UCSD-AML1 (cell line): ENCODE measurements around the gene NR1H4.
"Not testable (repeated sequence)": the region's sequence is repeated elsewhere in the genome, so short reads cannot be mapped to it uniquely, and the experiment has no call there.

ENCODE experiments used
- DNase-seq: peaks from one replicate; lab custom pipeline; 2025; ENCODE audit not compliant: unreplicated experiment; lab: John Stamatoyannopoulos, UW

The NR1H4 gene

GRCh38 chr12:100512692-100513091 lies 39.0 kb downstream of the NR1H4 start:
- no peak for DNase-seq

DNA sequence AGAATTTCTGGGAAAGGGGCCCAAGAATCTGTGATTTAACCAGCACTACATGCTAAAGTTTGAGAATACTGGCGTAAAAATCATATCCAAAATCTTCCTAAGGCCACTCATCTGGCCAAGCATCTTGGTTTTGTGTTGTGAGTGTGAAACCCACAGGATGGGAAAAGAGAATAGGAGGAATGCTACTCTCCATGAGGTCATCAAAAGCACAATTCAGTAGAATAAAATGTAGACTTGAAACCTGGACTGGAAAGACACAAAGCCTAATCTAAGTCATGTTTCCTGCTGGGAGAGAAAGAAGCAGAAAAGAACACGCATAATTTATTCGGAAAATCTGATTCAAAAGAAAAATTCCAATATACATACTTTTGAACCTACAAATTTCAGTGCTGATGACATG lies 42.3 kb downstream of the NR1H4 start:
- no peak for DNase-seq

DNA sequence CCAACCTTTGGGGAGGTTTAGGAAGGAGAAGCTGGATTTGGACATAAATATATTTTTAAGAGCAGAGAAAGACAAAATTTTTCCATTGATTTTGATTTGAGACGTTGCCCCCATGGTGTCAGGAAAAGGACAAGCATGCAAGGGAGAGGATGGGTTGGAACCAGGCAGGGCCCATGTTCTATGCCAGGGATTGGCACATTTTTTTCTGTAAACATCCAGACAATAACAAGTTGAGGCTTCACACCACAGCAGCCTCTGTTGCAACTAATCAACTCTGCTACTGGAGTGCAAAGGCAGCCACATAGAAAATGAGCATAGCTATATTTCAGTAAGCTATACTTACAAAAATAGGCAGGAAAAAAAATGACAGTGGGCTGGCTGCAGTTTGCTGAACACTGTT lies 44.7 kb downstream of the NR1H4 start:
- DNase-seq, result no peak

GRCh38 chr12:100520048-100520769 lies 46.5 kb downstream of the NR1H4 start:
- DNase-seq, result no peak

DNA sequence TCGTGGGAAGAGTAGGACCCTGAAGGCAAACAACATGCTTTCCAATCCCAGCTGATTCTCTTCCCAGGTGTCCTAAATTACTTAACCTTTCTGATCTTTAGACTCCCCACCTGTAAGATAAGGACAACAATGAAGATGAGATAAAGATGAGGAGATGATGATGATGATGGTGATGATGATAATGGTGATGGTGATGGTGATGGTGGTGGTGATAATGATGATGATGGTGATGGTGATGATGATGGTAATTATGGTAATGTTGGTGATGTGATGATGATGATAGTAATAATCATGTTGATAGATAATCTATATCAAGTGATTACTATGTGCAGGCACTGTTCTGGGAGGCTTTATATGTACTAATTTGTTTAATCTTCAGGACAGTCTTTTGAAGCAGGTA lies 48.3 kb downstream of the NR1H4 start:
- DNase-seq, result no peak

- no peak for DNase-seq
Observed at GRCh38 chr12:100528034-100528433, 54.4 kb downstream of the NR1H4 start.

GRCh38 chr12:100528471-100529127 lies 54.9 kb downstream of the NR1H4 start:
- DNase-seq, result no peak

DNA sequence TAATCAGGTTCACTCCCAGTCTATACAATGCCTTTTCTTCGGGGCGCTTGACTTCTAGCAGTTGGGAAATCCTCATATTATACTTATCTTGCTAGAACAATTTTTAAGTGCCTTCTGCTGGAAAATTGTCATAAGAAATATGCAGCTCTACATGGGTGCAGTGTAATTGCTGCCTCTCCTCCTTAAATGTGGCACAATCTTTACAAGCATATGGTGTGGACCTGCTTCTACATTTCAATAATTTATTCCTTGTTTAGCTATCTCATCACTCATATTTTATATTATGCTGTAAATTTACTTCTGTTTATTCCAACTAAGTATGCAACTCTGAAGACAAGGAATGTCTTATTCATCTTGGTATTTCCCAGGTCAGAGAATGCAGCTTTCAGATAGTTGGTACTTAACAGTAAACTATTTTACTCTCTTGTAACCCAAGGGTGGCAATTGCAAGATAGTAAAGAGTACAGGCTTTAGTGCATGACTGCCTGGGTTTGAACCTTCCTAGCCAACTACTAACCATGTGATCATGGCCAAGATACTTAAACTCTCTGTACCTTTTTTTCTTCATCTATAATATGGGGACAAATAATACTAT lies 56.2 kb downstream of the NR1H4 start:
- DNase-seq, result no peak

DNA sequence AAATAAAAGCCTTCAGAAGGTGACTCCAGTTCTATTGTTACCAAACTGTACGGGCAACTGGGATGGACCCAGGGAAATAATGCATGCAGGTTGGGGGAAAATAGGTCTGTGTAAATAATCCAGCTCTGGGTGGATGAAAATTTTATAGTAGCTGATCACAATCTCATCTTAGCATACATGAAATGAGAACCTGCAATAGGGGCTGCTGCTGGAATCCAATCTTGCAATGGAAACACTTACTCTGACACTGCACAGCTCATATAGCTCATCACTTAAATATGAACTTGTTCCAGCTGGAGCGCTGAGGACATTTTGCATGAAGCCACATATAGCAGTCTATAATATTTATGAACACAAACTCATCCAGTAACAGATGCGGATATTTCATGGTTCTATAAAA lies 59.7 kb downstream of the NR1H4 start:
- no peak for DNase-seq

GRCh38 chr12:100534625-100535227 lies 61.1 kb downstream of the NR1H4 start:
- DNase-seq, result no peak

GRCh38 chr12:100539202-100539601 lies 65.5 kb downstream of the NR1H4 start:
- DNase-seq, result peak; percentile 19

DNA sequence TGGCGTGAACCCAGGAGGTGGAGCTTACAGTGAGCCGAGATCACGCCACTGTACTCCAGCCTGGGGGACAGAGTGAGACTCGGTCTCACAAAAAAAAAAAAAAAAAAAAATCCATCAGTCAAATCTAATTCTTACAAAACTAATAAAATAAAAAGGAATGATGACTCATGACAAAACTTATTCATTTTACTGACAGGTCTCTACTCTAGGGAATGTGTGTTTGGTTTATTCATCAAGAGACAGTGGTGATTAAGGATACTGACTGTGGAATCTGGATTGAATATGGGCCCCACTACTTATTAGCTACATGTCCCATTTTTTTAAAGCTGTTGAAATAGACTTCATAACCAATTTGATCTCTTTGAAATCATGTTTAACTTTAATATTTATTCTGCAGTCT lies 70.5 kb downstream of the NR1H4 start:
- no peak for DNase-seq

DNA sequence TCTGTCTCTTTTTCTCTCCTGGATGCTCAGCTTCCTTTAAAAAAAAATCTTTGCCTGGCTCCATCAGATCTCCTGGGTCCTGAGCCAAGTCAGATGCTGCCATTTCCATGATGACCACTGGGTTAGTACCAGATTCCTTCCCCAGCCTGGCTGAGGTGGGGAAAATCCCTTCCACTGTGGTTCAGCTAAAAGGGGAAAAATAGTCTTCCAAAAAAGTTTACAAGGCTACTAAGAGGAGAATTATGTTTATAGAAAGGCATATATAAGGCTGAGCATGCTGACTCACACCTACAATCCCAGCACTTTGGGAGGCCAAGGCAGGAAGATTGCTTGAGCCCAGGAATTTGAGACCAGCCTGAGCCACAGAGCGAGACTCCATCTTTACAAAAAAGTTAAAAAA lies 71.4 kb downstream of the NR1H4 start:
- no peak for DNase-seq

- DNase-seq, result no peak
Observed at GRCh38 chr12:100553936-100554335, 80.3 kb downstream of the NR1H4 start.

DNA sequence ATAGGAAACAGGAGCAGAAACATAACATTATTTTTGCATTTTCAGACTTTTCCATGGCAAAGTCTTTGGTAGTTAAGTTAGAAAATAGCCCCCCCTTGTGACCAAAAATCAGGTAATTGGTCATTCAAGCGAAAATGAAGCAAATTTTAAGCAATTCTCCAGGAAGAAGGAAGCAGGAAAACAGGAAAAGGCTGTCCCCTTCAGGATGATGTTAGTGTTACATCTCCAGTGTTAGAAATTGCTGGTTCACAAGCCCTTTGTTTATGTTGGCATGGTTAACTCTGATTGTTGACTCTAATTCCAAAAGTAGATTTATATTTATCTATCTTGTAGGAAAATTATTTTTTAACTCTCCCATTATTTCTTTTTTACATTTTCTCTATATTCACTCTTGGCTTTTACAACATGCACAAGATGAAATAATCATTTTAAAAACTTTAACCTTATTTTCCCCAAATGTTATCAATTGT lies 81.0 kb downstream of the NR1H4 start:
- no peak for DNase-seq

DNA sequence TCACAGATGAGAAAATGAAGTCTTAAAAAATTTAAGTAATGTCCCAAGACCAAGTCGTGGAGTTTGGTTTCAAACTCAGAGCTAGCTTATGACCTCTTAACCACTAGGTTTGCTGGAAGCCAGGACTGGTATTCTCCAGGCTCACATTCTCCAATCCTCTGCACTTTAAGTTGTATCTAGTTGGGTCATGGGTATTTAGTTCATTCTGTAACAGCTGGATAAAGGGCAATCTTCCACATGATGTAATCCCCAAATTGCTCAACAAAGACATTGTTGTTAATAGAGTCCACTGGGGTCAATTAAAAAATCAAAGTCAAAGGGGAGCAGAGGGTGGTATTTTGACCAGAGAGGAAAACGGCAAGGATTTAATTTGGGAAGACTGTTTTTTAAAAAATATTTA lies 82.1 kb downstream of the NR1H4 start:
- DNase-seq, result no peak

GRCh38 chr12:100557357-100557756 lies 83.7 kb downstream of the NR1H4 start:
- DNase-seq, result no peak

DNA sequence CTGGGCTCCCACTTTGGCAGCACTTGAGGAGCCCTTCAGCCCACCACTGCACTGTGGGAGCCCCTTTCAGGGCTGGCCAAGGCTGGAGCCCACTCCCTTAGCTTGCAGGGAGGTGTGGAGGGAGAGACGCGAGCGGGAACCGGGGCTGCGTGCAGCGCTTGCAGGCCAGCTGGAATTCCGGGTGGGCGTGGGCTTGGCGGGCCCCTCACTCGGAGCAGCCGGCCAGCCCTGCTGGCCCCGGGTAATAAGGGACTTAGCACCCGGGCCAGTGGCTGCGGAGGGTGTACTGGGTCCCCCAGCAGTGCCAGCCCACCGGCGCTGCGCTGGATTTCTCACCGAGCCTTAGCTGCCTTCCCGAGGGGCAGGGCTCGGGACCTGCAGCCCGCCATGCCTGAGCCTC lies 85.6 kb downstream of the NR1H4 start:
- not testable (repeated sequence) for DNase-seq

GRCh38 chr12:100564090-100564489 lies 90.4 kb downstream of the NR1H4 start:
- DNase-seq, result no peak

- no peak for DNase-seq
Observed at GRCh38 chr12:100564905-100565467, 91.3 kb downstream of the NR1H4 start.

DNA sequence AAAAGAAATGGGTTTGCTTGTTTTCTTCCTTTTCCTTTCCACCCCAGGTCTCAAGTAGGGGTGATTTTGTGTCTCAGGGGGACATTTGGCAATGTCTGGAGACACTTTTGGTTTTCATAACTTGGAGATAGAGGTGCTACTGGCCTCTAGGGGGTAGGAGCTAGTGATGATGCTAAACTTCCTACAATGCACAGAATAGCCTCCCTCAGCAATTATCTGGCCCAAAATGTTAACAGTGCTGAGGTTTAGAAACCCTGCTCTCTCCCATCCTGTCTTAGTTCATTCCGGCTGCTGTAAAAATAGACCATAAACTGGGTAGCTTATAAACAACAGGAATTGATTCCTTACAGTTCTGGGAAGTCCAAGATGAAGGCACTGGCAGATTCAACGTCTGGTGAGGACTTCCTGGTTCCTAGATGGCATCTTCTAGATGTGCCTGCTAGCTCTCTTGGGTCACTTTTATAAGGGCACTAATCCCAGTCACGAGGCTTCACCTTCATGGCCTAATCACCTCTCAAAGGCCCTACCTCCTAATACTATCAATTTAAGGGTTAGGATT lies 92.4 kb downstream of the NR1H4 start:
- no peak for DNase-seq
